Measurements from ENCODE around the gene MMEL1. TPM values are rescaled to one million over a fixed set of nuclear protein-coding genes. Genes with fewer than 3 reads are reported as not detected.
A peak's percentile ranks its signal among the peaks of the same experiment; 100 is the strongest.

Gene MMEL1
- total RNA-seq, 1 experiment from 2014 or later: not detected

DNA sequence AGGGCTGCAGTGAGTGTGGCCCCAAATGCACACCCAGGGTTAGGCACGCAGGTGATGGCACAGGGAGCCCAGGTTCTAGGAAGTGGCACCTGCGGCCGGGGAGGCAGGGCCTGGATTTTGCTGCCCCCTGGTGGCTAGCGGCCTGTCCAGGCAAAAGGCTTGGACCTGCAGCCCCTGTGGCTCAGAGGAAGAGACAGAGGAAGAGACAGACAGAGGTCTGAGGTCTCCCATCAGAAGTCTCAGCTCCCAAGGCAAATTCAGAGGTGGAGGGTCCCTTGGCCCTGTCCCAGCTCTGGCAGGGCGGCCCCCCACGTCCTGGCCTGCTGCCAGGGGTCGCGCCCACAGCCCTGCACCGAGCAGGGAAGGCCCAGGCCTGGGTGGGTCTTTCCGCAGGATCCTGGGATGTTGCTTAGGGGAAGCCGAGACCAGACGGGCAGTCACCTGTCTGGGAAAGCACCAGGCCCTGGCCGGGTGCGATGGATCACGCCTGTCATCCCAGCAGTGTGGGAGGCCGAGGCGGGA lies 84.7 kb downstream of the MMEL1 start:
- CTCF ChIA-PET: interaction anchor here (0.9 to 3.7 kb wide), 26 partner anchors 8 to 876 kb away, joined by 3 to 61 read pairs (median 5); partner anchors contain the start of genes FAAP20, MORN1, PANK4 and PEX10
- DNase-seq (ENCODE audit: low spot score): peak; percentile 87
- Mint-ChIP-seq H3K36me3 (no peaks in the 10 kb centered on the region), H3K4me3 (peak overlapping the region; percentile 72), H3K27ac (no peak overlapping the region), H3K9me3 (no peaks in the 10 kb centered on the region), H3K4me1 (peaks cover 5% of the 10 kb centered on the region; the same call in 1 of the 2 replicates), H3K27me3 (ENCODE audit: low read depth) (no peaks in the 10 kb centered on the region; the same call in 1 of the 2 replicates)
- peak; percentile 25 for ATAC-seq
- TF ChIP-seq TEAD1 (CRISPR knock-in tag; IDR thresholded peaks at IDR 0.05) (no peak), SP1 (CRISPR knock-in tag; conservative IDR thresholded peaks at IDR 0.05) (0 out of 2 replicates have a peak, but pooled peaks have one; percentile 18), SMAD3 (CRISPR knock-in tag; IDR thresholded peaks at IDR 0.05; ENCODE audit: borderline replicate concordance) (no peak), SMAD4 (CRISPR knock-in tag; IDR thresholded peaks at IDR 0.05) (0 out of 2 replicates have a peak, but pooled peaks have one; percentile 26), GABPB1 (CRISPR knock-in tag; IDR thresholded peaks at IDR 0.05) (no peak), NR3C1 (CRISPR knock-in tag; conservative IDR thresholded peaks at IDR 0.05; ENCODE audit: low read depth) (no peak), HMGA2 (CRISPR knock-in tag; IDR thresholded peaks at IDR 0.05) (no peak), ETV6 (CRISPR knock-in tag; IDR thresholded peaks at IDR 0.05) (no peak)
- TF ChIP-seq, protein P1, sequence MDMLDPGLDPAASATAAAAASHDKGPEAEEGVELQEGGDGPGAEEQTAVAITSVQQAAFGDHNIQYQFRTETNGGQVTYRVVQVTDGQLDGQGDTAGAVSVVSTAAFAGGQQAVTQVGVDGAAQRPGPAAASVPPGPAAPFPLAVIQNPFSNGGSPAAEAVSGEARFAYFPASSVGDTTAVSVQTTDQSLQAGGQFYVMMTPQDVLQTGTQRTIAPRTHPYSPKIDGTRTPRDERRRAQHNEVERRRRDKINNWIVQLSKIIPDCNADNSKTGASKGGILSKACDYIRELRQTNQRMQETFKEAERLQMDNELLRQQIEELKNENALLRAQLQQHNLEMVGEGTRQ (CRISPR knock-in tag; IDR thresholded peaks at IDR 0.05): 0 out of 2 replicates have a peak, but pooled peaks have one; percentile 17
- TF ChIP-seq, protein P2, sequence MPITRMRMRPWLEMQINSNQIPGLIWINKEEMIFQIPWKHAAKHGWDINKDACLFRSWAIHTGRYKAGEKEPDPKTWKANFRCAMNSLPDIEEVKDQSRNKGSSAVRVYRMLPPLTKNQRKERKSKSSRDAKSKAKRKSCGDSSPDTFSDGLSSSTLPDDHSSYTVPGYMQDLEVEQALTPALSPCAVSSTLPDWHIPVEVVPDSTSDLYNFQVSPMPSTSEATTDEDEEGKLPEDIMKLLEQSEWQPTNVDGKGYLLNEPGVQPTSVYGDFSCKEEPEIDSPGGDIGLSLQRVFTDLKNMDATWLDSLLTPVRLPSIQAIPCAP (CRISPR knock-in tag; IDR thresholded peaks at IDR 0.05): no peak
- TF ChIP-seq, protein P3, sequence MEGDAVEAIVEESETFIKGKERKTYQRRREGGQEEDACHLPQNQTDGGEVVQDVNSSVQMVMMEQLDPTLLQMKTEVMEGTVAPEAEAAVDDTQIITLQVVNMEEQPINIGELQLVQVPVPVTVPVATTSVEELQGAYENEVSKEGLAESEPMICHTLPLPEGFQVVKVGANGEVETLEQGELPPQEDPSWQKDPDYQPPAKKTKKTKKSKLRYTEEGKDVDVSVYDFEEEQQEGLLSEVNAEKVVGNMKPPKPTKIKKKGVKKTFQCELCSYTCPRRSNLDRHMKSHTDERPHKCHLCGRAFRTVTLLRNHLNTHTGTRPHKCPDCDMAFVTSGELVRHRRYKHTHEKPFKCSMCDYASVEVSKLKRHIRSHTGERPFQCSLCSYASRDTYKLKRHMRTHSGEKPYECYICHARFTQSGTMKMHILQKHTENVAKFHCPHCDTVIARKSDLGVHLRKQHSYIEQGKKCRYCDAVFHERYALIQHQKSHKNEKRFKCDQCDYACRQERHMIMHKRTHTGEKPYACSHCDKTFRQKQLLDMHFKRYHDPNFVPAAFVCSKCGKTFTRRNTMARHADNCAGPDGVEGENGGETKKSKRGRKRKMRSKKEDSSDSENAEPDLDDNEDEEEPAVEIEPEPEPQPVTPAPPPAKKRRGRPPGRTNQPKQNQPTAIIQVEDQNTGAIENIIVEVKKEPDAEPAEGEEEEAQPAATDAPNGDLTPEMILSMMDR (IDR thresholded peaks at IDR 0.05): peak; percentile 92
- TF ChIP-seq, protein P4, sequence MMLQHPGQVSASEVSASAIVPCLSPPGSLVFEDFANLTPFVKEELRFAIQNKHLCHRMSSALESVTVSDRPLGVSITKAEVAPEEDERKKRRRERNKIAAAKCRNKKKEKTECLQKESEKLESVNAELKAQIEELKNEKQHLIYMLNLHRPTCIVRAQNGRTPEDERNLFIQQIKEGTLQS (CRISPR knock-in tag; conservative IDR thresholded peaks at IDR 0.05): no peak
- TF ChIP-seq, protein P5, sequence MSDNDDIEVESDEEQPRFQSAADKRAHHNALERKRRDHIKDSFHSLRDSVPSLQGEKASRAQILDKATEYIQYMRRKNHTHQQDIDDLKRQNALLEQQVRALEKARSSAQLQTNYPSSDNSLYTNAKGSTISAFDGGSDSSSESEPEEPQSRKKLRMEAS (CRISPR knock-in tag; IDR thresholded peaks at IDR 0.05): 0 out of 2 replicates have a peak, but pooled peaks have one; percentile 20
- TF ChIP-seq, protein P6, sequence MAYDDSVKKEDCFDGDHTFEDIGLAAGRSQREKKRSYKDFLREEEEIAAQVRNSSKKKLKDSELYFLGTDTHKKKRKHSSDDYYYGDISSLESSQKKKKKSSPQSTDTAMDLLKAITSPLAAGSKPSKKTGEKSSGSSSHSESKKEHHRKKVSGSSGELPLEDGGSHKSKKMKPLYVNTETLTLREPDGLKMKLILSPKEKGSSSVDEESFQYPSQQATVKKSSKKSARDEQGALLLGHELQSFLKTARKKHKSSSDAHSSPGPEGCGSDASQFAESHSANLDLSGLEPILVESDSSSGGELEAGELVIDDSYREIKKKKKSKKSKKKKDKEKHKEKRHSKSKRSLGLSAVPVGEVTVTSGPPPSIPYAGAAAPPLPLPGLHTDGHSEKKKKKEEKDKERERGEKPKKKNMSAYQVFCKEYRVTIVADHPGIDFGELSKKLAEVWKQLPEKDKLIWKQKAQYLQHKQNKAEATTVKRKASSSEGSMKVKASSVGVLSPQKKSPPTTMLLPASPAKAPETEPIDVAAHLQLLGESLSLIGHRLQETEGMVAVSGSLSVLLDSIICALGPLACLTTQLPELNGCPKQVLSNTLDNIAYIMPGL (CRISPR knock-in tag; IDR thresholded peaks at IDR 0.05): peak; percentile 42; the same call in 1 of the 2 replicates
- TF ChIP-seq, protein P7, sequence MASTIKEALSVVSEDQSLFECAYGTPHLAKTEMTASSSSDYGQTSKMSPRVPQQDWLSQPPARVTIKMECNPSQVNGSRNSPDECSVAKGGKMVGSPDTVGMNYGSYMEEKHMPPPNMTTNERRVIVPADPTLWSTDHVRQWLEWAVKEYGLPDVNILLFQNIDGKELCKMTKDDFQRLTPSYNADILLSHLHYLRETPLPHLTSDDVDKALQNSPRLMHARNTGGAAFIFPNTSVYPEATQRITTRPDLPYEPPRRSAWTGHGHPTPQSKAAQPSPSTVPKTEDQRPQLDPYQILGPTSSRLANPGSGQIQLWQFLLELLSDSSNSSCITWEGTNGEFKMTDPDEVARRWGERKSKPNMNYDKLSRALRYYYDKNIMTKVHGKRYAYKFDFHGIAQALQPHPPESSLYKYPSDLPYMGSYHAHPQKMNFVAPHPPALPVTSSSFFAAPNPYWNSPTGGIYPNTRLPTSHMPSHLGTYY (CRISPR knock-in tag; IDR thresholded peaks at IDR 0.05): no peak
- TF ChIP-seq, protein P8, sequence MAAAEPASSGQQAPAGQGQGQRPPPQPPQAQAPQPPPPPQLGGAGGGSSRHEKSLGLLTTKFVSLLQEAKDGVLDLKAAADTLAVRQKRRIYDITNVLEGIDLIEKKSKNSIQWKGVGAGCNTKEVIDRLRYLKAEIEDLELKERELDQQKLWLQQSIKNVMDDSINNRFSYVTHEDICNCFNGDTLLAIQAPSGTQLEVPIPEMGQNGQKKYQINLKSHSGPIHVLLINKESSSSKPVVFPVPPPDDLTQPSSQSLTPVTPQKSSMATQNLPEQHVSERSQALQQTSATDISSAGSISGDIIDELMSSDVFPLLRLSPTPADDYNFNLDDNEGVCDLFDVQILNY (CRISPR knock-in tag; IDR thresholded peaks at IDR 0.05): 0 out of 2 replicates have a peak, but pooled peaks have one; percentile 47
- POLR2A ChIA-PET: interaction anchor here (0.5 to 1.3 kb wide), 4 partner anchors 12 to 297 kb away, joined by 3 to 4 read pairs (median 3); no protein-coding TSS in a partner anchor
